Inflammatory macrophage (primary cell): ENCODE measurements around the gene LGALS4.
"Not testable (repeated sequence)": the region's sequence is repeated elsewhere in the genome, so short reads cannot be mapped to it uniquely, and the experiment has no call there.

Experiments
- DNase-seq, 2 donors: peaks; one replicate each; pipeline ENCODE4 v3.0.0-alpha.2; 2020 to 2022
- total RNA-seq, 18 experiments: gene quantifications; one replicate each; lab custom pipeline; 2026; ENCODE audit warnings: mixed read lengths in 6 of 18, inconsistent platforms in 2 of 18; lab: John Stamatoyannopoulos, UW

The LGALS4 gene
- 0 to 0.18 (median 0) reads per million in 18 experiments for total RNA-seq

GRCh38 chr19:38812841-38813320 is at the start of gene LGALS4:
Gene LGALS4 (minus strand): TSS chr19:38812945. CDS start chr19:38812886, 59 bp downstream.
- DNase-seq = no peak

- DNase-seq = no peak
Observed at GRCh38 chr19:38861368-38861767, 48.6 kb upstream of the LGALS4 start.

- not testable (repeated sequence) for DNase-seq
Observed at GRCh38 chr19:38859631-38860204, 47.0 kb upstream of the LGALS4 start.

GRCh38 chr19:38856813-38857212 is 44.1 kb upstream of the LGALS4 start:
- no peak for DNase-seq

GRCh38 chr19:38855751-38856150 is 43.0 kb upstream of the LGALS4 start:
- DNase-seq = not testable (repeated sequence)

- DNase-seq = not testable (repeated sequence)
Observed at GRCh38 chr19:38854961-38855360, 42.2 kb upstream of the LGALS4 start.

GRCh38 chr19:38853214-38853613 is 40.5 kb upstream of the LGALS4 start:
- no peak for DNase-seq

- DNase-seq = peak; percentile 59 to 80
Observed at GRCh38 chr19:38852231-38853044, 39.7 kb upstream of the LGALS4 start.

- peak; percentile 95 to 97 for DNase-seq
Observed at GRCh38 chr19:38851622-38852230, 39.0 kb upstream of the LGALS4 start.

- DNase-seq = peak; percentile 10 to 35
Observed at GRCh38 chr19:38850976-38851621, 38.4 kb upstream of the LGALS4 start.

- no peak for DNase-seq
Observed at GRCh38 chr19:38850436-38850975, 37.8 kb upstream of the LGALS4 start.

- peak; percentile 100 for DNase-seq
Observed at GRCh38 chr19:38849860-38850435, 37.2 kb upstream of the LGALS4 start, which contains the start of gene HNRNPL. Gene HNRNPL (minus strand): TSS chr19:38849986. CDS start chr19:38849966, 20 bp downstream.

GRCh38 chr19:38849147-38849859 is 36.6 kb upstream of the LGALS4 start:
- DNase-seq = peak; percentile 98 to 99

- no peak for DNase-seq
Observed at GRCh38 chr19:38848299-38849146, 35.8 kb upstream of the LGALS4 start.

GRCh38 chr19:38846097-38846496 is 33.4 kb upstream of the LGALS4 start:
- no peak for DNase-seq

- no peak for DNase-seq
Observed at GRCh38 chr19:38845374-38846024, 32.8 kb upstream of the LGALS4 start.

- no peak for DNase-seq
Observed at GRCh38 chr19:38844093-38844686, 31.4 kb upstream of the LGALS4 start.

GRCh38 chr19:38843175-38843758 is 30.5 kb upstream of the LGALS4 start:
- DNase-seq = no peak
